CD4-positive, alpha-beta T cell (primary cell): ENCODE measurements around the gene ICA1. TPM values are rescaled to one million over a fixed set of nuclear protein-coding genes. Genes with fewer than 3 reads are reported as not detected.

Source experiments
- ATAC-seq: fragments of 200-7000 bp; cut with Tn5 transposase; one replicate; pipeline ENCODE4 v1.10.0; 2022; ENCODE audit warnings: mild to moderate bottlenecking; ENCODE audit not compliant: poor library complexity
- CTCF ChIA-PET: fragments of 350-600 bp; sonication (Branson Sonifier 250); formaldehyde crosslinking; loops from one replicate; lab custom pipeline; 2021; ENCODE audit warnings: antibody characterized with exemption, inconsistent platforms; lab: Charles Lee
- POLR2A ChIA-PET: fragments of 350-600 bp; sonication (Branson Sonifier 250); formaldehyde crosslinking; loops from one replicate; lab custom pipeline; 2021; ENCODE audit warnings: antibody characterized with exemption, inconsistent platforms; lab: Charles Lee
- DNase-seq, 14 experiments: peaks; one replicate each; pipeline ENCODE4 v3.0.0-alpha.2; 2013 to 2020; ENCODE audit warnings: mixed read lengths in 2 of 14
- H3K27ac ChIP-seq, 2 donors: one replicate each; pipeline versions ENCODE4 v1.5.1 to v1.7.0; 2013; ENCODE audit warnings: low read length in 2 of 2, low read depth in 1 of 2, mild to moderate bottlenecking in 1 of 2
- H3K27me3 ChIP-seq, 2 experiments: 1 replicate in 1 of 2; 2 replicates in 1 of 2; pipeline versions ENCODE4 v1.6.1 to v1.7.0; 2013; ENCODE audit warnings: low read length in 2 of 2, control low read depth in 1 of 2, mild to moderate bottlenecking in 1 of 2, moderate library complexity in 1 of 2; ENCODE audit not compliant: insufficient read depth in 2 of 2, control insufficient read depth in 1 of 2
- H3K36me3 ChIP-seq: one replicate; pipeline ENCODE4 v1.6.1; 2013; ENCODE audit warnings: low read length, control low read depth; ENCODE audit not compliant: insufficient read depth
- H3K4me1 ChIP-seq: one replicate; pipeline ENCODE4 v1.6.1; 2013; ENCODE audit warnings: low read length, control low read depth; ENCODE audit not compliant: insufficient read depth
- H3K4me3 ChIP-seq: one replicate; pipeline ENCODE4 v1.5.1; 2013; ENCODE audit warnings: mild to moderate bottlenecking, low read length, moderate library complexity
- H3K9me3 ChIP-seq, 2 experiments: 1 replicate in 1 of 2; 2 replicates in 1 of 2; pipeline versions ENCODE4 v1.6.1 to v1.7.0; 2013; ENCODE audit warnings: low read length in 2 of 2, mild to moderate bottlenecking in 2 of 2, control low read depth in 1 of 2, moderate library complexity in 1 of 2; ENCODE audit not compliant: control insufficient read depth in 1 of 2, insufficient read depth in 1 of 2
- H3K27ac Mint-ChIP-seq: one replicate; pipeline ENCODE4 v1.8.0; 2020; ENCODE audit warnings: mixed read lengths
- H3K27me3 Mint-ChIP-seq: one replicate; pipeline ENCODE4 v1.8.0; 2021; ENCODE audit warnings: mixed read lengths
- H3K36me3 Mint-ChIP-seq: one replicate; pipeline ENCODE4 v1.8.0; 2021; ENCODE audit warnings: low read depth, mixed read lengths
- H3K4me1 Mint-ChIP-seq: one replicate; pipeline ENCODE4 v1.8.0; 2021; ENCODE audit warnings: low read depth, mixed read lengths
- H3K4me3 Mint-ChIP-seq: one replicate; pipeline ENCODE4 v1.8.0; 2020; ENCODE audit warnings: mild to moderate bottlenecking, mixed read lengths
- H3K9me3 Mint-ChIP-seq: one replicate; pipeline ENCODE4 v1.8.0; 2020; ENCODE audit warnings: mixed read lengths
- intact Hi-C, 2 experiments: fragments of 100-400 bp; cut with DNase I in 1 of 2; cut with micrococcal nuclease in 1 of 2; formaldehyde crosslinking; loops; one replicate each; pipeline versions ENCODE4 v1.15.1 to v1.9.0; 2023 to 2025; cut with DNase I, micrococcal nuclease
- total RNA-seq, 174 experiments: library from RNA in 2 of 174; stranded (reverse) in 2 of 174; gene quantifications; one replicate each; pipeline ENCODE4 v1.2.3 and lab custom pipeline; 2021 to 2026
- TF ChIP-seq, protein P1 (sequence below): fragments of 200-600 bp; IDR thresholded peaks from one replicate; pipeline ENCODE4 v1.8.0; 2022; ENCODE audit warnings: antibody characterized with exemption, mild to moderate bottlenecking

Gene ICA1
- total RNA-seq, 2 experiments from 2014 or later: 0.95 to 1.7 TPM

- DNase-seq: no peak
- ChIA-PET CTCF (no interaction called here), POLR2A (interaction anchor here (1.8 to 2.0 kb wide), 2 partner anchors 23 to 30 kb away, joined by 4 to 5 read pairs; no protein-coding TSS in a partner anchor)
- intact Hi-C loops: no loop called here
- no peaks in the 10 kb centered on the region for H3K36me3 Mint-ChIP-seq
- peaks cover 3% of the 10 kb centered on the region for H3K9me3 Mint-ChIP-seq
- H3K4me3 Mint-ChIP-seq: no peak overlapping the region
- H3K27ac Mint-ChIP-seq: no peak overlapping the region
- peaks cover 24% of the 10 kb centered on the region for H3K4me1 Mint-ChIP-seq
- H3K27me3 Mint-ChIP-seq: no peaks in the 10 kb centered on the region
- H3K27ac ChIP-seq: no peak overlapping the region
- no peaks in the 10 kb centered on the region for H3K9me3 ChIP-seq
- TF ChIP-seq, protein P1, sequence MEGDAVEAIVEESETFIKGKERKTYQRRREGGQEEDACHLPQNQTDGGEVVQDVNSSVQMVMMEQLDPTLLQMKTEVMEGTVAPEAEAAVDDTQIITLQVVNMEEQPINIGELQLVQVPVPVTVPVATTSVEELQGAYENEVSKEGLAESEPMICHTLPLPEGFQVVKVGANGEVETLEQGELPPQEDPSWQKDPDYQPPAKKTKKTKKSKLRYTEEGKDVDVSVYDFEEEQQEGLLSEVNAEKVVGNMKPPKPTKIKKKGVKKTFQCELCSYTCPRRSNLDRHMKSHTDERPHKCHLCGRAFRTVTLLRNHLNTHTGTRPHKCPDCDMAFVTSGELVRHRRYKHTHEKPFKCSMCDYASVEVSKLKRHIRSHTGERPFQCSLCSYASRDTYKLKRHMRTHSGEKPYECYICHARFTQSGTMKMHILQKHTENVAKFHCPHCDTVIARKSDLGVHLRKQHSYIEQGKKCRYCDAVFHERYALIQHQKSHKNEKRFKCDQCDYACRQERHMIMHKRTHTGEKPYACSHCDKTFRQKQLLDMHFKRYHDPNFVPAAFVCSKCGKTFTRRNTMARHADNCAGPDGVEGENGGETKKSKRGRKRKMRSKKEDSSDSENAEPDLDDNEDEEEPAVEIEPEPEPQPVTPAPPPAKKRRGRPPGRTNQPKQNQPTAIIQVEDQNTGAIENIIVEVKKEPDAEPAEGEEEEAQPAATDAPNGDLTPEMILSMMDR: no peak
- ATAC-seq: no peak
- H3K4me3 ChIP-seq: no peak overlapping the region
- H3K36me3 ChIP-seq: no peaks in the 10 kb centered on the region
- peaks cover 8% of the 10 kb centered on the region for H3K4me1 ChIP-seq
- H3K27me3 ChIP-seq: no peaks in the 10 kb centered on the region
These were observed 106.1 kb downstream of the ICA1 start for GRCh38 chr7:8155836-8156235.

- no peak for DNase-seq
- intact Hi-C loops: no loop called here
- Mint-ChIP-seq H3K27me3 (no peaks in the 10 kb centered on the region), H3K27ac (no peak overlapping the region), H3K4me1 (peaks cover 40% of the 10 kb centered on the region), H3K9me3 (peaks cover 3% of the 10 kb centered on the region), H3K4me3 (no peak overlapping the region), H3K36me3 (no peaks in the 10 kb centered on the region)
- Histone ChIP-seq H3K27me3 (no peaks in the 10 kb centered on the region), H3K4me1 (peaks cover 20% of the 10 kb centered on the region), H3K4me3 (no peak overlapping the region), H3K36me3 (no peaks in the 10 kb centered on the region), H3K27ac (no peak overlapping the region), H3K9me3 (no peaks in the 10 kb centered on the region)
- CTCF ChIA-PET: no interaction called here
- no peak for ATAC-seq
- TF ChIP-seq, protein P1: no peak
- POLR2A ChIA-PET: interaction anchor here (0.6 to 2.0 kb wide), 4 partner anchors 22 to 36 kb away, joined by 3 to 5 read pairs (median 4); no protein-coding TSS in a partner anchor
These were observed 107.7 kb downstream of the ICA1 start for GRCh38 chr7:8154272-8154671.

DNA sequence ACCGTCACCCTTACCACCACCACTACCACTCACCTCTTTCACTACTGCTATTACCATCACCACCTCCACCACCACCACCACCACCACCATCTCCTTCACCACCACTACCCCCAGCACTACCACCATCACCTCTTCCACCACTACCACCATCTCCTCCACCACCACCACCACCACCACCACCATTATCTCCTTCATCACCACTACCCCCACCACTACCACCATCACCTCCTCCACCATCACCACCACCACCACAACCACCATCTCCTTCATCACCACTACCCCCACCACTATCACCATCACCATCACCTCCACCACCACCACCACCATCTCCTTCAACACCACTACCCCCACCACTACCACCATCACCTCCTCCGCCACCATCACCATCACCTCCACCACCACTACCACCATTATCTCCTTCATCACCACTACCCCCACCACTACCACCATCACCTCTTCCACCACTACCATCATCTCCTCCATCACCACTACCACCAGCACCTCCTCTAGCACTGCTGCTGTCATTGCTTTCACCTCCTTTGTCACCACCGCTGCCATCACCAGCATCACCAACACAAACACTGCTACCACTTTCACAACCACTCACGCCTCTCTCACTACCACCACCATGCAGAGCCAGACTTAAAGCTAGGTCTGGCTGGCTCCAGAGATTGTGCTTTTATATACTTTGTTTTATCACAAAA lies 109.3 kb downstream of the ICA1 start:
- H3K9me3 Mint-ChIP-seq: peaks cover 3% of the 10 kb centered on the region
- ChIA-PET POLR2A (interaction anchor here (0.6 kb wide), 1 partner anchor 66 kb away, joined by 3 read pairs; no protein-coding TSS in a partner anchor), CTCF (no interaction called here)
- H3K4me1 Mint-ChIP-seq: peaks cover 54% of the 10 kb centered on the region
- H3K4me3 Mint-ChIP-seq: no peak overlapping the region
- ATAC-seq (no peak), DNase-seq (no peak)
- H3K4me1 ChIP-seq: peaks cover 29% of the 10 kb centered on the region
- intact Hi-C loops: no loop called here
- H3K27ac ChIP-seq: no peak overlapping the region
- no peak overlapping the region for H3K4me3 ChIP-seq
- no peaks in the 10 kb centered on the region for H3K36me3 Mint-ChIP-seq
- TF ChIP-seq, protein P1: no peak
- peak overlapping the region; percentile 79 for H3K27ac Mint-ChIP-seq
- H3K9me3 ChIP-seq: no peaks in the 10 kb centered on the region
- no peaks in the 10 kb centered on the region for H3K36me3 ChIP-seq
- no peaks in the 10 kb centered on the region for H3K27me3 ChIP-seq
- H3K27me3 Mint-ChIP-seq: no peaks in the 10 kb centered on the region
